Gastrocnemius medialis (tissue), 4 donors: ENCODE data around the gene HUS1B. TPM values are rescaled to one million over a fixed set of nuclear protein-coding genes. Genes with fewer than 3 reads are reported as not detected.

Experiments
- ATAC-seq, 2 donors: fragments of 150-250 bp; one replicate each; pipeline ENCODE4 v1.9.1; 2016
- DNase-seq, 2 donors: peaks; one replicate each; pipeline ENCODE4 v3.0.0-alpha.2; 2019
- H3K27ac ChIP-seq, 4 donors: fragments of 200-600 bp; sonication (generic); 1 replicate in 1 of 4; 2 replicates in 3 of 4; pipeline ENCODE4 v1.5.1; 2016 to 2018; ENCODE audit warnings: mild to moderate bottlenecking in 2 of 4, moderate library complexity in 1 of 4
- H3K27me3 ChIP-seq, 3 donors: fragments of 200-600 bp; sonication (generic) in 2 of 3; 1 replicate in 1 of 3; 2 replicates in 2 of 3; pipeline versions ENCODE4 v1.5.1 to v1.6.0; 2016 to 2019; ENCODE audit warnings: mild to moderate bottlenecking in 1 of 3, moderate library complexity in 1 of 3
- H3K36me3 ChIP-seq, 2 donors: fragments of 200-600 bp; sonication (generic) in 1 of 2; one replicate each; pipeline ENCODE4 v1.5.1; 2017 to 2018
- H3K4me1 ChIP-seq, 2 donors: fragments of 200-600 bp; sonication (generic) in 1 of 2; one replicate each; pipeline ENCODE4 v1.5.1; 2016 to 2017; ENCODE audit warnings: mild to moderate bottlenecking in 2 of 2
- H3K4me3 ChIP-seq, 4 donors: fragments of 200-600 bp; sonication (generic) in 3 of 4; 1 replicate in 1 of 4; 2 replicates in 3 of 4; pipeline ENCODE4 v1.5.1; 2016 to 2019; ENCODE audit warnings: mild to moderate bottlenecking in 2 of 4
- H3K9me3 ChIP-seq, 3 donors: fragments of 200-600 bp; sonication (generic) in 2 of 3; 1 replicate in 1 of 3; 2 replicates in 2 of 3; pipeline ENCODE4 v1.5.1; 2016 to 2019
- CTCF ChIP-seq, 5 experiments: fragments of 450-650 bp in 3 of 5; fragments of 200-600 bp in 2 of 5; sonication (generic) in 2 of 5; IDR thresholded peaks in 4 of 5; conservative IDR thresholded peaks in 1 of 5; 1 replicate in 4 of 5; 2 replicates in 1 of 5; pipeline ENCODE4 v1.5.1; 2016 to 2019; ENCODE audit warnings: antibody characterized with exemption in 5 of 5, mild to moderate bottlenecking in 3 of 5, moderate library complexity in 3 of 5
- POLR2A ChIP-seq, 2 donors: fragments of 450-650 bp; IDR thresholded peaks; one replicate each; pipeline ENCODE4 v1.6.1; 2017; ENCODE audit warnings: antibody characterized with exemption in 2 of 2, mild to moderate bottlenecking in 2 of 2, moderate library complexity in 2 of 2
- in situ Hi-C, 4 donors: fragments of 200-750 bp; cut with MboI; loops; one replicate each; pipeline versions ENCODE4 v1.15.0 to v1.8.0; 2017; ENCODE audit warnings: low sequenced_read_pairs in 4 of 4
- intact Hi-C: fragments of 100-400 bp; cut with DNase I; formaldehyde crosslinking; loops from one replicate; pipeline ENCODE4 v1.15.1; 2023; ENCODE audit warnings: low total_unique reads
- total RNA-seq, 4 donors: library from RNA; depleted of rRNA; stranded (reverse); fragments of >200 nt; gene quantifications; one replicate each; pipeline versions ENCODE4 v1.1.0 to v1.2.3, GENCODE V29; 2016

HUS1B gene
- total RNA-seq, 4 donors from 2014 or later = 0.97 TPM; not detected in 3

DNA sequence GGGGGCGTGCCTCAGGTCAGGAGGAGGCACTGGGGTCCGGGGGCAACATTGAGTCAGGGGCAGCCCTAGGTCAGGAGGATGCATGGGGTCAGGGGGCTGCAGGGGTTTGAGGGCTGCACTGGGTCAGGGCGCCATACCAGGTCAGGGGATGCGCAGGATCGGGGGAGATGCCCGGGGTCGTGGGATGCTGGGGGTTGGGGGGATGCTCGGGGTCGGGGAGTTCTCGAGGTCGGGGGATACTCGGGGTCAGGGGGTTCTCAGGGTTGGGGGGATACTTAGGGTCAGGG, 36.8 kb upstream of the HUS1B start:
- DNase-seq (no peak), ATAC-seq (no peak)
- in situ Hi-C loops = no loop called here
- TF ChIP-seq POLR2A (IDR thresholded peaks at IDR 0.05) (no peak), CTCF (IDR thresholded peaks at IDR 0.05 in 4 of 5, conservative IDR thresholded peaks at IDR 0.05 in 1 of 5) (no peak)
- Histone ChIP-seq H3K27me3 (no peaks in the 10 kb centered on the region), H3K9me3 (no peaks in the 10 kb centered on the region), H3K36me3 (no peaks in the 10 kb centered on the region), H3K4me1 (peaks cover 16 to 18% of the 10 kb centered on the region in 2 donors), H3K4me3 (peak overlapping the region in 3 of 4 donors; percentile 74 to 87 (median 86)), H3K27ac (no peak overlapping the region)
- intact Hi-C loops = loop anchor here (5.0 kb wide), 1 partner anchor 101 kb away; no protein-coding TSS in a partner anchor

- peak within 1 kb of the TSS; percentile 71 to 83 (median 80) for H3K27ac ChIP-seq
- no peaks in the 10 kb centered on the region for H3K36me3 ChIP-seq
- peak within 1 kb of the TSS; percentile 74 to 90 (median 86) for H3K4me3 ChIP-seq
- ATAC-seq = peak; percentile 89 to 95
- H3K4me1 ChIP-seq = peaks cover 16 to 18% of the 10 kb centered on the region in 2 donors
- peak; percentile 58 to 71 for DNase-seq
- in situ Hi-C loops = no loop called here
- TF ChIP-seq CTCF (IDR thresholded peaks at IDR 0.05 in 4 of 5, conservative IDR thresholded peaks at IDR 0.05 in 1 of 5) = no peak
- peak; percentile 43 to 70 for TF ChIP-seq POLR2A (IDR thresholded peaks at IDR 0.05)
- intact Hi-C loops = loop anchor here (5.0 kb wide), 1 partner anchor 101 kb away; no protein-coding TSS in a partner anchor
- no peaks in the 10 kb centered on the region for H3K9me3 ChIP-seq
- H3K27me3 ChIP-seq = no peaks in the 10 kb centered on the region
These were observed 36.2 kb upstream of the HUS1B start, which contains the start of gene EXOC2 for GRCh38 chr6:692858-693722. Gene EXOC2, minus strand, starts transcription at chr6:693139. Its CDS starts 55,321 bp downstream, at chr6:637818.

DNA sequence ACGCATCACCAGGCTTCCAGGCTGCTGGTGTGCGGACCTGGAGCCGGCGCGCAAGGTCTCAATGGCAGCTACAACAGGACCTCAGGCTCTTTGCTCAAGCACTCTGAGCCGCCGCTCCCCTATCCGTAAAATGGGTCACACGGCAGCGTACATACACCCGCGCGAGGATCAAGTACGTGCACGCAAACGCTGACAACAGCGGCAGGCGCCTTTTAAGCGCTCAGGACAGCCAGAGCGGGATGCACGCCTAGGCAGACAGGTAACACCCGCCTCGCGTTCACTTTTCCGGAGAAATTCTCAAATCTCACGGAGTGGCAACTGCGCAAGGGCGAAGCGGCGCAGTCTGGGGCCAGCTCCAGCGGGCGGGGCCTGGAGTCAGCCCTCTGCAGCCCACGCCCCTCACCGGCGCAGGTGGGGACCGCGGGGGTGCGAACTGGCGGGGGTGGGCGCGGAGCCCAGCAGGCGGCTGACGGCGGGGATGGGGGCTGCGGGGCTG, 35.5 kb upstream of the HUS1B start:
- Histone ChIP-seq H3K4me1 (peaks cover 16 to 18% of the 10 kb centered on the region in 2 donors), H3K27ac (peak overlapping the region; percentile 71 to 83 (median 80)), H3K4me3 (peak overlapping the region; percentile 74 to 90 (median 86)), H3K36me3 (no peaks in the 10 kb centered on the region), H3K9me3 (no peaks in the 10 kb centered on the region), H3K27me3 (no peaks in the 10 kb centered on the region)
- DNase-seq (no peak), ATAC-seq (peak; percentile 68 to 74)
- in situ Hi-C loops = no loop called here
- intact Hi-C loops = loop anchor here (5.0 kb wide), 1 partner anchor 100 kb away; no protein-coding TSS in a partner anchor
- TF ChIP-seq POLR2A (IDR thresholded peaks at IDR 0.05) (no peak), CTCF (IDR thresholded peaks at IDR 0.05 in 4 of 5, conservative IDR thresholded peaks at IDR 0.05 in 1 of 5) (no peak)

DNA sequence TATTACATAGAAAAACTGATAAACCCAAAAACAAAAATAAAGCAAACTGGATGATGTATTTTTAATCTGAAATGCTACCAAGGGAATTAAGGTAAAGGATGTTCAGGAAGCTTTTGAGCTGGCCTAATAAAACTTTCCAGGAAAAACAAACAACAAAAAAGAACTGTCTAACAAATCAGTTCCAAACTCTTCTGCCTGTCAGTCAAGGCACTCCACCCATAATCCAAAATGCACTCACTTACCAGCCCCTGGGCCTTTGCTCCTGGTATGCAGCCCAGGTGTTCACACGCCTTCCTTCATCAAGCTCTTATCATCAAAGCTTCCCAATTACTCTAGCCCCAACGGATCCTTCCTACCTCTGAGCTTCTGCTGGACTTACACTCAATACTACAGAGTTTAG, 32.3 kb upstream of the HUS1B start:
- H3K27me3 ChIP-seq = no peaks in the 10 kb centered on the region
- H3K4me1 ChIP-seq = peaks cover 18 to 22% of the 10 kb centered on the region in 2 donors
- no peak for DNase-seq
- no peaks in the 10 kb centered on the region for H3K36me3 ChIP-seq
- H3K27ac ChIP-seq = no peak overlapping the region
- in situ Hi-C loops (no loop called here), intact Hi-C loops (no loop called here)
- TF ChIP-seq CTCF (IDR thresholded peaks at IDR 0.05 in 4 of 5, conservative IDR thresholded peaks at IDR 0.05 in 1 of 5) (no peak), POLR2A (IDR thresholded peaks at IDR 0.05) (no peak)
- ATAC-seq = no peak
- H3K9me3 ChIP-seq = no peaks in the 10 kb centered on the region
- no peak overlapping the region for H3K4me3 ChIP-seq
